ENCODE measurements around the gene WFDC10B. TPM values are rescaled to one million over a fixed set of nuclear protein-coding genes. Genes with fewer than 3 reads are reported as not detected.
"Not testable (repeated sequence)": the region's sequence is repeated elsewhere in the genome, so short reads cannot be mapped to it uniquely, and the experiment has no call there.

WFDC10B gene
- total RNA-seq, 1 experiment from 2014 or later: not detected

GRCh38 chr20:45725134-45725533 is 20.3 kb upstream of the WFDC10B start:
- no TSS peak for BruUV-seq (replicated peaks)
- Mint-ChIP-seq H3K36me3 (ENCODE audit: insufficient read depth, unreplicated experiment) (no peaks in the 10 kb centered on the region), H3K27me3 (ENCODE audit: insufficient read depth, unreplicated experiment) (peaks cover 19% of the 10 kb centered on the region)

GRCh38 chr20:45722047-45722446 is 17.2 kb upstream of the WFDC10B start, which contains the start of gene SPINT4:
Gene SPINT4, plus strand, starts transcription at chr20:45722347. Its CDS starts 21 bp downstream, at chr20:45722368.
- Histone ChIP-seq H3K9me3 (peaks cover 13% of the 10 kb centered on the region; the same call in 1 of the 2 replicates), H3K36me3 (ENCODE audit: control insufficient read depth, insufficient read depth, low read length) (no peaks in the 10 kb centered on the region), H3K4me1 (no peaks in the 10 kb centered on the region), H3K4me3 (ENCODE audit: low read depth, low read length) (no peak within 1 kb of the TSS), H3K27me3 (replicated peaks; ENCODE audit: control insufficient read depth, insufficient read depth, low read length) (no peaks in the 10 kb centered on the region)
- ChIA-PET POLR2A (no interaction called here), CTCF (interaction anchor here (0.5 to 1.3 kb wide), 2 partner anchors 49 to 598 kb away, joined by 3 to 5 read pairs; no protein-coding TSS in a partner anchor)
- Mint-ChIP-seq H3K36me3 (ENCODE audit: insufficient read depth, unreplicated experiment) (no peaks in the 10 kb centered on the region), H3K4me1 (ENCODE audit: low read depth, unreplicated experiment) (no peaks in the 10 kb centered on the region), H3K9me3 (ENCODE audit: unreplicated experiment) (no peaks in the 10 kb centered on the region), H3K4me3 (ENCODE audit: unreplicated experiment) (no peak within 1 kb of the TSS), H3K27ac (ENCODE audit: unreplicated experiment) (no peak within 1 kb of the TSS), H3K27me3 (ENCODE audit: insufficient read depth, unreplicated experiment) (peaks cover 22% of the 10 kb centered on the region)
- DNase-seq: no peak
- no TSS peak for BruUV-seq (replicated peaks)
- intact Hi-C loops (cut with micrococcal nuclease; ENCODE audit: unreplicated experiment): no loop called here
- no peak for TF ChIP-seq CTCF (IDR thresholded peaks at IDR 0.05; ENCODE audit: insufficient read depth in 1 of 2, low read depth in 1 of 2, low read length in 1 of 2, severe bottlenecking in 1 of 2, unreplicated experiment in 1 of 2)

More at GRCh38 chr20:45725134-45725533, 20.3 kb upstream of the WFDC10B start:
- H3K9me3 Mint-ChIP-seq (ENCODE audit: unreplicated experiment): no peaks in the 10 kb centered on the region
- H3K4me3 Mint-ChIP-seq (ENCODE audit: unreplicated experiment): no peak overlapping the region
- H3K4me1 Mint-ChIP-seq (ENCODE audit: low read depth, unreplicated experiment): no peaks in the 10 kb centered on the region
- H3K27ac Mint-ChIP-seq (ENCODE audit: unreplicated experiment): no peak overlapping the region
- H3K36me3 ChIP-seq (ENCODE audit: control insufficient read depth, insufficient read depth, low read length): no peaks in the 10 kb centered on the region
- no peak for DNase-seq
- intact Hi-C loops (cut with micrococcal nuclease; ENCODE audit: unreplicated experiment): no loop called here
- ChIA-PET POLR2A (no interaction called here), CTCF (no interaction called here)
- no peak overlapping the region for H3K4me3 ChIP-seq (ENCODE audit: low read depth, low read length)
- H3K9me3 ChIP-seq: no peaks in the 10 kb centered on the region
- TF ChIP-seq CTCF (IDR thresholded peaks at IDR 0.05; ENCODE audit: insufficient read depth in 1 of 2, low read depth in 1 of 2, low read length in 1 of 2, severe bottlenecking in 1 of 2, unreplicated experiment in 1 of 2): no peak
- H3K4me1 ChIP-seq: no peaks in the 10 kb centered on the region
- H3K27me3 ChIP-seq (replicated peaks; ENCODE audit: control insufficient read depth, insufficient read depth, low read length): no peaks in the 10 kb centered on the region

GRCh38 chr20:45716141-45716688 is 11.4 kb upstream of the WFDC10B start:
- CTCF ChIA-PET; H3K4me3 ChIP-seq (ENCODE audit: low read depth, low read length); H3K4me3 Mint-ChIP-seq (ENCODE audit: unreplicated experiment); intact Hi-C loops (cut with micrococcal nuclease; ENCODE audit: unreplicated experiment); H3K4me1 Mint-ChIP-seq (ENCODE audit: low read depth, unreplicated experiment); POLR2A ChIA-PET; H3K36me3 ChIP-seq (ENCODE audit: control insufficient read depth, insufficient read depth, low read length); H3K9me3 Mint-ChIP-seq (ENCODE audit: unreplicated experiment); H3K4me1 ChIP-seq; DNase-seq; H3K36me3 Mint-ChIP-seq (ENCODE audit: insufficient read depth, unreplicated experiment); BruUV-seq (replicated peaks); H3K27me3 ChIP-seq (replicated peaks; ENCODE audit: control insufficient read depth, insufficient read depth, low read length); H3K27ac Mint-ChIP-seq (ENCODE audit: unreplicated experiment): not testable (repeated sequence)
- H3K9me3 ChIP-seq: peaks cover 19% of the 10 kb centered on the region
- H3K27me3 Mint-ChIP-seq (ENCODE audit: insufficient read depth, unreplicated experiment): peaks cover 11% of the 10 kb centered on the region
